CD4-positive, alpha-beta T cell treated with Interferon alpha-2 for 1 hour (primary cell): ENCODE results near the gene ZNF423.

Source experiments
- DNase-seq, 2 donors: peaks; one replicate each; pipeline ENCODE4 v3.0.0-alpha.2; 2020 to 2022

Gene ZNF423

DNA sequence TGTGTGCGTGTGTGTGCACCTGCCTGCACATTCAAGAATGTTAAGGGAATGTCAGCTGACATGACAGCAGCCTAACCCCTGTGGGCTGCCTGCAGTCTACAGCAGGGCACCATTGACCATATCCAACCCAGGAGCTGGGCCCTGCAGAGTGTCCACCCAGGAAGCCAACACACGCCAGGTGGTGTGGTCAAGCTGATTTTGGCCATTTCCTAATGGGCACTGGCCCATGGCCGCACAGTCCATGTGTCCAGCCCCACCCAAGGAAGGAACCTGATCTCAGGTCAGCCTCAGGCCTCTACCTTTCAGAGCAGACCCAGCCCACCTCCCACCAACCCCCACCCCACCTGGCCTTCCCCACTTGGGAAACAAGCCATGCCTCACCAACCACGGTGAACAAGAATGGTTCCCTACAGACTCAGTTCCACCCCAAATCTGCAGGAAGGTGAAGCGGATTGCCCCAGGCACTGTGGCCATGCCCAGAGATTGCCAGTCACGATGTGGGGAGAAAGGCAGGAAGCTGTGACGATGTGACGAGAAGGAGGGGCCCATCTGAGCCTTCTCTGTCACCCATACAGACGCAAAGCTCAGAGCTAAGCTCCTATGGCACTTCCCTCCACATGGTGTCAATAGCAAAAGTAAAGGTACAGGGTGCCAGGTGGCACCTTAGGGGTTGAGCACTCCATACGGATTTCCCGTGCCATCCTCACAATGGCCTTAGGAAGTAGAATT lies 77.5 kb downstream of the ZNF423 start:
- no peak for DNase-seq

GRCh38 chr16:49776734-49777133 lies 79.2 kb downstream of the ZNF423 start:
- DNase-seq = no peak

DNA sequence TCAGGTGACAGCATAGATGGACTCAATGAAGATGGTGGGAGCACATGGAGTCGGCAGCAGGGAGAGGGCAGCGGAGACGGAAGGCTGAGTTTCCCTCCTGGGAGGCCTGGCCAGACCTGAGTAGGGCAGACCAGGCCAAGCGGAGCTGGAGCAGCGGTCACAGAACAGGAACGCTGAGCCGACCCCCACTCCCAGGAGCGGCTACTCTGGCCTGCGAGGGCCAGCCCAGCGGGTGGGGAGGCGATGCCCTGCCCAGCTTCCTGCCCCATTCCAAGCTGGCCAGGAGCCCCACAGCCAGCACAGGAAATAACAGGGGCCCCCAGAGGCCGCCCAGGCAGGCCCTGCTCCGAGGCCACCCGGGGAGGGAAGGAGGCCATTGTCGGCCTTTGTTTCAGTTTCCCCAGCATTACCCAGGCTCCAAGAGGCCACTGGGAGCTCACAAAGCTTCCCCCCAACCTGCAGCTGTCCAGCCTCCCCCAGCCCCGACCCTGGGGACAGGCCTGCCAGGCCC lies 79.8 kb downstream of the ZNF423 start:
- no peak for DNase-seq

GRCh38 chr16:49775581-49775980 lies 80.3 kb downstream of the ZNF423 start:
- no peak for DNase-seq

GRCh38 chr16:49775018-49775417 lies 80.9 kb downstream of the ZNF423 start:
- DNase-seq = no peak

DNA sequence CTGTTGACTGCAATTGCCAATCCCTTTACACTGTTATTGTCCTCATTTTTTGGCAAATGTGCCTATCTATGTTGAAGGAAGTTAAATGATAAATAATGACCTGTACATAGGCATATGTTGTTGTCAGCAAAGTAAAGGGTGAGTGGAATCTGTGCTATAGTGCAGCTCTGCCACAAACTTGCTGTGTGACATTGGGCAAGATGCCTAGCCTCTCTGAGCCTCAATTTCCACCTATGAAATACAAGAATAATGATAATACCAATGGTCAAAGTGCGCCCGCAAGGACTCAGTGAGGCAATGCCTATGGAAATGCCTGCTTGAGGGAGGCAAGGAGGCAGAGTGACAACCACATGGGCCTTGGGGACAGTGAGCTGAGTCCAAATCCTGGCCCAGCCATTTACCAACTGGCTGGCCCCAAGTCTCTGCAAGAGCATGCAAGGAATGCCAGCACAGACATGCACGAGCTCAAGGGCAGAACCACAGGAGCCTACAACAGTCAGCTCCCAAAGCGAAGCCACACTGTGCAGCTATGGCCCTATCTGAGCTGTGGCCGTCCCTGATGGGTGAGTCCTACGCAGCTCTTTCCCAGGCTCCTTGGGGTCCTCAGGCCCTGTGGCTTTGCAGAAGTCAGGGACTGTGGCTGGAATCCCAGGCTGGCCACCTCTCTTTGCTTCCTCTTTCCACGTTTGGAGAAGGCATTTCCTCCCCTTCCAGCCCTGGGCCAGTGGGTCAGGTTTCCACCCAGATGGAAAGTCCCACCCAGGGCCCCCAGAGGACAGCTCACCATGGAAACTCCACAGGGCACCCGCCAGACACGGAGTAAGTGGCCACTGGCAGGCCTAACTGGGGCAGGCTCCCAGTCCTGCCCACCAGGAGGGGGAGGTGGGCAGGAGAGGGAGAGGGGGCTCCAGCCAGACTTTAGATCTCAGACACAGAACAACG lies 82.1 kb downstream of the ZNF423 start:
- DNase-seq = no peak

DNA sequence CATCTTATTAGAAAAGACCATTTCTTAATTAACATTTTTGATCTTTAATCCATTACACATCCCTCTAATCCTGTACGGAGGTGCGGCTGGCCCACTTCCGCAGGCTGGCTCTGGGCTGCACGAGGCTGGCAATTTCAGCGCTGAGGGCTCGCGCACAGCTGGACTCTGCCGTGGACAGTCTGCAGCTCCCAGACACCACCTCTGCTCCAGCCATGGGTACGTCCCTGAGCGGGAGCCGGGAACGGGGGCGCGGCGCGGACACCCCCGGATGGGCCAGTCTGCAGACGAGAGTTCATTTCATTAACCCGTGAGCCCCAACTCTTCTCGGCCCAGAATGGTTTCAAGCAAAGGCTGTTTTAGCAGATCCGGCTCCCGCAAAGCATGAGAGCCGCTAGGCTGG lies 87.9 kb downstream of the ZNF423 start:
- no peak for DNase-seq

- no peak for DNase-seq
These were observed 88.5 kb downstream of the ZNF423 start for GRCh38 chr16:49767414-49767813.

- no peak for DNase-seq
These were observed 89.7 kb downstream of the ZNF423 start for GRCh38 chr16:49766225-49766624.

GRCh38 chr16:49763826-49764225 lies 92.1 kb downstream of the ZNF423 start:
- DNase-seq = no peak

GRCh38 chr16:49760815-49761214 lies 95.1 kb downstream of the ZNF423 start:
- DNase-seq = no peak

DNA sequence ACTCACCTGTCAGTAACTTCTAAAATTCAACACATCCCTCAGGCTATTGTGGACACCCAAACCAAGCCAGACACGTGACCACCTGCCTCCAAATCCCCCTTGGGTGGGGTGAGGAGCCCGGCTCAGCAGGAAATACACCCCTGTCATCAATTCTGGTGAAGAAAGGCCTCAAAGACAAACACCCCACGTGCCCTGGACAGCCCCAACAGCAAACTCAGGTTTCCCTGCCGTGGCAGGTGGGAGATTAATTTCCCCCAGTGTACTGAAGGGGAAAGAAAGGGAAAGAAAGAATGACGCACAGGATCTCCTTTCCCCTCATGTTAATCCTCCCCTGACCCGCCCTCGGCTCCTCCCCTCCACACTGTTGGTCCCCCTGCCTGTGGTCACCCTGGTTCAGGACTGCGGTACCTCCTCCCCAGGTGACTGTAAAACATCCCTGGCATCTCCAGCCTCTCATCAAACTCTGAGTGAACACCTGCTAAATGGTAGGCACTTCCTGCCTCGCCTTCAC lies 98.3 kb downstream of the ZNF423 start:
- no peak for DNase-seq

DNA sequence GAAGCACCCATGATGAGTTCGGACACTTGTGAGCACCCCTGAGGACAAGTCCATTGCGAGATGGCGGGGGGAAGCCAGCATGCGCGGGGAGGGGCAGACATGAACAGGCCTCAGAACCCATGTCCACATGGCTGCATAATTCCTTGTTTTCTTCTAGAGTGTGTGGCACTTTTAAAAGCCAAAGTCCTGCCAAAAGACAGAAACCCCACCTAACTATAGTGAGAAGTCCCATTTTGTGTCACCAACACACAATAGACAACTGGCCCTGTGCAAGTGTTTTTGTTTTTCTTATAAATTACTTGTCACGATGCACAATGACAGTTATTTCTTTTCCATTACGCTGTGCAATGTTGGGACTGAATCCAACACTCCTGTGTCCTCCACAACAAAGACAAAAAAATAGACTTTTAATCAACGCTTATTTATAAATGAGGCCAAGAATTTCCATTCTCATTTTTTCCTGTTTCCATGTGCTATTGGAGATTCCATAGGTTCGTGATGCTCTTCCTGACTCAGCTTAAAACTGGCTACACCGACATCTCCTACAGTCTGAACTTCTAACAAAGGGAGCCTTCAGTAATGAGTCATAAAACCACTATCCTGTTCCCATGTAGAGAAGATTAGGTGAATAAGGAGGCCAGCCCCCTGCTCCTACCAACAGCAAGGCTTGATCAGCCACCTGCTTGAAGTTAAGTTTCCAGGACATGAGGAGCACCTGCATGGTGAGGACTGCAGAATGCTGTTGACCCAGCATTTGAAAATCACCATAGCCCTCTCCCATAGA lies 98.9 kb downstream of the ZNF423 start:
- DNase-seq = no peak

- DNase-seq = no peak
These were observed 100.0 kb downstream of the ZNF423 start for GRCh38 chr16:49755716-49756505.

DNA sequence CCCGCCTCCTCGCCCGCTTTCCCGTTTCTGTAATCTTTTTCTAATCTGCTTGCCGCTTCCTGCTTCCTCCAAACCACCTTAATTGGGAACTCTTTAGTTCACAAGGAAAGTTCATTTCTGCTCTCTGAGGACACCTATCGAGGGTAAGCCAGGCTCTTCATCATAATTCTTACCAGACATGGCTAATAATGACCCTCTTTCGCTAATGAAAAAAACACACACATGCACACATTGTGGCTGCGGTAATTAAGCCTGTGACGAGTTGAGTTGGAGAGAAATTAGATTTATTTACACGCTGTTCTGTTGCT lies 100.6 kb downstream of the ZNF423 start:
- no peak for DNase-seq

GRCh38 chr16:49754495-49755312 lies 101.2 kb downstream of the ZNF423 start:
- no peak for DNase-seq

DNA sequence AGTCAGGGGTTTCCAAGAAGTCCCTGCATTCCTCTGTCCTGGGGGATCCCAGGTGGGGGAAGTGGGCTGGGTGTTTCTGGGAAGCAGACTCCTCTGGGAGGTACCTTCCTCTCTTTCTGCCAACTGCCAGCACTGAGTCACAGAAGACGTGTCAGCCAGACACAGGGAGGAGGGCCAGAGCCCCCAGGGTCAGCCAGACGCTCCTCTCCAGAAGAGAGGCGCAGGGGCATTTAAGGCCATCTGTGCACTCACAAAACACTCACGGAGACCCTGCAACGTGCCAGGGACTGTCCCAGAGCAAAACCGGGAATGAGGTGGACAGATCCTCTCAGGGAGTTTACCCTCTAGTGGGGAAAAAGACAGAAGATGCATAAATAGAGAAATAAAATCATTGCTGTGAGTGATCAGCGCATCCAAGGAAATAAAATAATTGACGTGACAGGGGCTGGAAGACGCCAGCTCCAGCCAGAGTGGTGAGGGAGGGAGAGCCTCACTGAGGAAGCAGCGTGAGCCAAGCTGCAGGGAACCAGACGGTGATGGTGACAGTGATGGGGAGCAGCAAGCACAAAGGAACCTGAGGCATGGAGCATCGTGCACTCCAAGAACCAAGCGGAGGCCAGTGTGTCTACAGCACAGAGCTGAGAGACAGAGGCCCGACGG lies 105.4 kb downstream of the ZNF423 start:
- DNase-seq = no peak

DNA sequence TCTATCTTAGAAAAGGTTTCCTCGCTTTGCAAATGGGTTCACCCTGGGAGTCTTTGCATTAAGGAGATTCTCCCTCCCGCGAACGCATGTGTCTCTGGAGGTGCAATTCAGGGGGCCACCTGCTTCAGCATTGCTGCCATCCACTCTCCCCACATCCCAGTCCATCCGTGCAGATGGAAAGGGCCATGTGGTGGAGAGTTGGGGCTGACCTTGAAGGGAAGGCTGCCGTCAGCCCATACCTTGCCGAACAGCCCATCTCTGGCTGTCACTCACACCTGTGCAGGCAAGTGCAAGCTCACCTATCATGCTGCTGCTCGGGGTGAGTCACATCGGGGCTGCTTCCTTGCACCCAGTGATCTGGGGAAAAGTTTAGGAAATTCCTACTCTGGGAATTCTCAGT lies 106.1 kb downstream of the ZNF423 start:
- no peak for DNase-seq

DNA sequence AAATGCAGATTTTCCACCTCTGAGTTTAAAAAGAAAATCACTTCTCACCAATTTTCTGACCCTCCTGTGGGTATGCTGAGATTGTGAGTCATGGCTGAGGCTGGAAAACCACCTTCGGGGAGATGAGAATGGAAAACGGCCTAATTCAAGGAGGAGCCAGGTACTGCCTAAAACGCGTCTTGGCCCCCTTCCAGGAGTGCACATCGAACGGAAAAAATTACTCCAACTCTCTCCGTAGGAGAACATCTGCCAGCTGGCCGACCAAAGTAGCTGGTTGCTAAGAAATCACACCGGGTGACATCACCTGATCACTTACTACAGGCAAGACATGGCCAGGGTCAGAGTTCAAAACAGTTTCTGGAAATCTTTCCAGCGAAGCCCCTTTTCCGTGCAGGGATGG lies 107.6 kb downstream of the ZNF423 start:
- DNase-seq = no peak

DNA sequence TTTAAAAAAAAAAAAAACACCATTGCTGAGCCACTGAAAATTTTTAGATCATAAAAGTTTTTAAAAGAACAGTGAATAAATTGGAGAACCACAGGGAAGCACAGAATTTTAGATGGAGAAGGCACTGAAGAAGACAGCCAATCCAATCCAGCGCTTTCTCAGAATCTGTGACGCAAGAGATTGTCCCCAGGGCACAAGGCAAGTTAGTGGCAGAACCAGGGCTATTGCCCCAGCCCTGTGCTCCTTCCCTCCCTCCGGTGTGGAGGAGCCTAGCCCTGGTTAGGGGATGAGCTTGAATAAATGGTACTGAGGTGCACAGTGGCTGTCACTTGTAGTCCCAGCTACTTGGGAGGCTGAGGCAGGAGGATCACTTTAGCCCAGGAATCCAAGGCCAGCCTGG lies 108.3 kb downstream of the ZNF423 start:
- DNase-seq = no peak

- no peak for DNase-seq
These were observed 109.4 kb downstream of the ZNF423 start for GRCh38 chr16:49746545-49746944.
